GM12878 (cell line): ENCODE measurements around the gene COQ2.

Experiments
- CTCF ChIP-seq, 3 experiments: IDR thresholded peaks in 2 of 3; conservative IDR thresholded peaks in 1 of 3; 2 replicates each; pipeline ENCODE4 v1.5.1; 2011; ENCODE audit warnings: low read depth in 3 of 3, low read length in 3 of 3, mild to moderate bottlenecking in 3 of 3, control low read depth in 2 of 3, moderate library complexity in 2 of 3, inconsistent platforms in 1 of 3, mixed read lengths in 1 of 3; ENCODE audit not compliant: control insufficient read depth in 2 of 3, insufficient read depth in 1 of 3; ENCODE audit errors: extremely low read depth in 1 of 3
- NR2C2 ChIP-seq: IDR thresholded peaks from 2 replicates; pipeline ENCODE4 v1.6.1; 2011; ENCODE audit warnings: borderline replicate concordance, low read depth; ENCODE audit not compliant: control insufficient read depth, insufficient read length
- NR2F1 ChIP-seq: fragments of 450-650 bp; conservative IDR thresholded peaks from 2 replicates; pipeline ENCODE4 v1.6.1; 2017; ENCODE audit warnings: mild to moderate bottlenecking
- REST ChIP-seq: IDR thresholded peaks from 2 replicates; pipeline ENCODE4 v1.6.1; 2012; ENCODE audit warnings: mild to moderate bottlenecking, low read depth, low read length
- TCF12 ChIP-seq: IDR thresholded peaks from 2 replicates; pipeline ENCODE4 v1.6.1; 2011; ENCODE audit warnings: low read depth, mild to moderate bottlenecking, low read length

GRCh38 chr4:83263106-83263505, 21.5 kb downstream of the COQ2 start:
- no peak for TF ChIP-seq REST
- no peak for TF ChIP-seq TCF12
- TF ChIP-seq NR2C2: no peak
- no peak for TF ChIP-seq CTCF (IDR thresholded peaks at IDR 0.05 in 2 of 3, conservative IDR thresholded peaks at IDR 0.05 in 1 of 3; ENCODE audit: control insufficient read depth in 2 of 3, extremely low read depth in 1 of 3, insufficient read depth in 1 of 3, low read depth in 3 of 3, low read length in 3 of 3)
- TF ChIP-seq NR2F1: no peak
